Left kidney (tissue), 2 donors: ENCODE data around the gene TMEM171. TPM values are rescaled to one million over a fixed set of nuclear protein-coding genes. Genes with fewer than 3 reads are reported as not detected.

ENCODE experiments used
- DNase-seq: peaks from one replicate; pipeline ENCODE4 v3.0.0-alpha.2; 2013
- polyA plus RNA-seq: library from polyadenylated mRNA; unstranded; fragments of 120-200 nt; gene quantifications from one replicate; pipeline ENCODE4 v1.2.1, GENCODE V29; 2013; ENCODE audit not compliant: insufficient read length

The TMEM171 gene
- polyA plus RNA-seq, 1 donor = 5.2 TPM

GRCh38 chr5:73119451-73120157, 771 bp upstream of the TMEM171 start:
- no peak for DNase-seq

- no peak for DNase-seq
Observed at GRCh38 chr5:73121119-73121463, 716 bp downstream of the TMEM171 start.

DNA sequence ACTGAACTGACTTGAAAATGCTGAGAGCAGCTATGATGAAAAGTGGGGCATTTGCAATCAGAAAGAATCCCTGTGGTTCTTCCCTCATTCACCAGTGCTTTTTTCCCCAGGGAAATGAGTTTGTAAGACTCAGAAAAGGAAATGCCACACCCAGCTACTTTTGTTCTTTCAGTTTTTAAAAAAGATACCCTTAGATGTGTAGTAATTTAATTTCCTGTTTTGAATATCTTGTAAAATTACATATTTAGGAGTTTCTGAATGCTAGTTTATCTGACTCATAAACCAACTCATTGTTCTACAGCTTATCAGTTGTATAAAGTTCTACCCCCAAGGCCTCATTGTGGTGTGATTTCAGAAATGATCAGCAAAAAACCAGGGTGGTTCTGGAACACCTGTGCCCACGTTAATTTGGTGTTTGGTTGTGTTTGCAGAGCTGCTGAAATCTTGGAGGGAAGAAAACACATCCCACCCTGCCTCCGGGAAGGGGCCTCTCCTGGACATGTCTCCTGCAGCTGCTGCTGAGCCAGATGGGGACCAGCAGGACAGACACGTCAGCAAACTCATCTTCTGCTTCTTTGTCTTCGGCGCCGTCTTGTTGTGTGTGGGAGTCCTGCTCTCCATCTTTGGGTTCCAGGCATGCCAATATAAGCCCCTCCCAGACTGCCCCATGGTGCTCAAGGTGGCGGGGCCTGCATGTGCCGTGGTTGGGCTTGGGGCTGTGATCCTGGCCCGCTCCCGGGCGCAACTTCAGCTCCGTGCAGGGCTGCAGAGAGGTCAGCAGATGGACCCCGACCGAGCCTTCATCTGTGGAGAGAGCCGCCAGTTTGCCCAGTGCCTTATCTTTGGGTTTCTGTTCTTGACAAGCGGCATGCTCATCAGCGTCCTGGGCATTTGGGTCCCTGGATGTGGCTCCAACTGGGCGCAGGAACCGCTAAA, 2.8 kb downstream of the TMEM171 start:
- no peak for DNase-seq

DNA sequence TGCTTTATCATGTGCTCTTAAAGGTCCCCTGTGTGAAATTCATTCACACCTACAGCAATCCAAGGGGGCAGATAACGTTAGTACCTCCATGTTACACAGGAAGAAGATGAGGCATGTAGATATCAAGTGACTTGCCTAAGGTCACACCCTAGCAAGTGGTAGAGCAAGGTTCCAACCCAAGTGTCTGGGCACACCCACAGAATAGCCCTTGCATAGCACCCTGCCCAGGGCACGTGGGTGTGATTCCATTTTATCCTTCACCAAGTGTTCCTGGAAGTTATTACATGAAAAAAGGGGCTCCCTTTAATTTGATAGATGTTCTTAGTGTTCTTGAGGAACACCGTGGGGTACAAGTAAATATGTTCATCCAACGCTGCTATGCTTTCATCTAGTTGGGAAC, 4.9 kb downstream of the TMEM171 start:
- DNase-seq = no peak

DNA sequence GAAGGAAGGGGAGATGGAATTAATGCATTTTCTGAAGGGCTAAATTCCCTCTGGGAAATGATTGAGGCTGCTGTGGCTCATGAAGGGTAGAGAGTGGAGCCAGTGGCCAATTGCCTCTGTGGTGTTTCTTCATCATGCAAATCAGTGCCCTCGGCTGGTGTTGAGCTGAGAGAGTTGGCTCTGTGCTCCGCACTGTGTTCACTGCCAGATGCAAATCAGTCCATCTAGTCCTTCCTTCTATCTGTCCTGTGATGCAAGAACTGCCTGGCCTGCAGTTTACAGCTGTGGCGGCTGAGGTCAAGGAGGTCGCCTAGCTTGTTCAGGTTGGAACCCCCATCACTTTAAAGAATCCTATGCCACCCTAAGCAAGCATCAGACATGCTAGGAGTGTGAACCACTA, 6.0 kb downstream of the TMEM171 start:
- no peak for DNase-seq

- DNase-seq = no peak
Observed at GRCh38 chr5:73126957-73127356, 6.6 kb downstream of the TMEM171 start.

DNA sequence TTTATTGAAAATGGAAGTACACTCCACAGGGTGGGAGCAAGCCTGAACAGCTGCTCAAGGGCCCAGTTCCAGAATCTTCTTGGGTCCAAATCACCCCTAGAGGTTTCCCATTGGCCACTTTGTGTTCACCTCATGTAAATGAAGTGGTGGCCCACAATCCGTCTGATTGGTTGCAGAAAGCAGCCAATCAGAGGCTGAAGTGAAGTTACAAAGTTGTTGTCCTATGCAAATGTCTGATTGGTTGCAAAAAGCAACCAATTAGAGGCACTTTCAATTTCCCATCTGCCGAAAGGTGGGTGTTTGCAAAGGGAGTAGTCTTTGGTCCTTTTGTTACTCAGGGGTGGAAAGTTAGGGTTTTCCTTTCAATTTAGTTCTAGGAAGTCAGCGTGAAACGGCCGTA, 8.8 kb downstream of the TMEM171 start:
- no peak for DNase-seq

- no peak for DNase-seq
Observed at GRCh38 chr5:73130811-73131210, 10.4 kb downstream of the TMEM171 start.

GRCh38 chr5:73131711-73132425, 11.5 kb downstream of the TMEM171 start:
- DNase-seq = no peak

- no peak for DNase-seq
Observed at GRCh38 chr5:73132759-73133158, 12.4 kb downstream of the TMEM171 start.

GRCh38 chr5:73135021-73135420, 14.6 kb downstream of the TMEM171 start:
- no peak for DNase-seq

GRCh38 chr5:73135429-73136054, 15.2 kb downstream of the TMEM171 start:
- no peak for DNase-seq

GRCh38 chr5:73136055-73136562, 15.7 kb downstream of the TMEM171 start:
- peak; percentile 57 for DNase-seq

GRCh38 chr5:73137563-73138530, 17.5 kb downstream of the TMEM171 start:
- DNase-seq = no peak

DNA sequence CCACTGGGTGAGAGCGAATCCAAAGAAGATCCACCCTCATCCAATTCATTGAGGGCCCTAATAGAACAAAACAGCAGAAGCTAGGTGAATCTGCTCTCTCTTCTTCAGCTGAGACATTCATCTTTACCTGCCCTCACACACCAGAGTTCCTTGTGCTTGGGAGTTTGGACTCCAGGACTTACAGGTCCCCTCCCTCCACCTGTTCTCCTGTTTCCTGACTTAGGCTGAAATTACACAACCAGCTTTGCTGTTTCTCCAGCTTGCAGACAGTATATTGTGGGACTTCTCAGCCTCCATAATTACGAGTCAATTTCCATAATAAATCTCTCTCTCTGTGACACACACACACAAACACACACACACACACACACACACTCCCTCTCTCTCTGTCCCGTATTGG, 19.1 kb downstream of the TMEM171 start:
- no peak for DNase-seq

GRCh38 chr5:73140801-73141200, 20.4 kb downstream of the TMEM171 start:
- no peak for DNase-seq

DNA sequence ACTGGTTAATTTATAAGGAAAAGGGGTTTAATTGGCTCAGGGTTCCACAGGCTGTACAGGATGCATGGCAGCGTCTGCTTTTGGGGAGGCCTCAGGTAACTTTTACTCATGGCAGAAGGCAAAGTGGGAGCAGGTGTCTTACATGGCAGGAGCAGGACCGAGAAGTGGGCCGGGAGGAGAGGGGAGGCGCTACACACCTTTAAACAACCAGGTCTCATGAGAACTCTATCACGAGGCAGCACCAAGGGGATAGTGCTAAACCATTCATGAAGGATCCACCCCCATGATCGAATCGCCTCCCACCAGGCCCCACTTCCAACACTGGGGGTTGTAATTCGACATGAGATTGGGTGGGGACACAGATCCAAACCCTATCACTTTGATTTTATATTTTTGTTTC, 21.7 kb downstream of the TMEM171 start:
- DNase-seq = no peak

DNA sequence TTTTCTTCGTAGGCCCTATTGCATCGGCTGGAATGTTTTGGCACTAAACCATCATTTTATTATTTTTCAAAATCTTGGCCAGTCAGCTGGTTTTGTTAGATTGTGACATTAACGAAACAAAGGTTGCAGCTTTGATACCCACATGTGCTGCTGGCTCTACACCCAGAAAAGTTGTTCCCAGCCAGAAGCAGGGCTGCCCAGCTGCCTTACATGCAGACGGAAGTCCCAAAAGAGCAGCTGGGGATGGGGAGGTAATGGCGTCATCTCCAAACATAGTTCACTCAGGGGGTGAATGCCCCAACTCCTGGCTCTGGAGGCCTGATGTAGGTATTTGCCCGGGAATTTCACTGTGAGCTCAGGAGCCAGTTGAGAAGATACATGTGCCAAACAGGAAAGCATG, 23.3 kb downstream of the TMEM171 start:
- DNase-seq = no peak

GRCh38 chr5:73149540-73149939, 29.2 kb downstream of the TMEM171 start:
- DNase-seq = no peak

DNA sequence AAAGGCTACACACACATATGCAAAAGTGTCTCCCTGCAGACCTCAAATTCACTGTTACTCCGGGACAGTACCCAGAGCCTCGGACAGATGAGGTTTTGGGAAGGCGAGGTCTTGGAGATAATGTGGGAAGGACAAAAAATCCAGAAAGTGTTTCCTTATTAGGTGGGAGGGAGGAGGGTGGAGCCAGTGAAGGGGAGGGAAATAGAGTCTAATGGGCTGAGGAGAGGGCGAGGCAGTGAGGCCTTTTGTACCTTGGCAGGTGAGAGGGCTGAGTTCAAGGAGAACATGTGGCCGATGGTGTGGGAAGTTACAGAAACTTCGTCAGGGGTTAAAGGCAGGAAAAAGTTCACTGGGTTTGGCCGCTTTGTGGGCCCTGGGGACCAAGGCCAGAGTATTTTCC, 30.5 kb downstream of the TMEM171 start:
- no peak for DNase-seq
